ENCODE results near the gene KCNQ5.

GRCh38 chr6:72861059-72861458, 239.2 kb downstream of the KCNQ5 start:
- no peak for TF ChIP-seq CTCF (IDR thresholded peaks at IDR 0.05)
- TF ChIP-seq POLR2A (IDR thresholded peaks at IDR 0.05), result no peak
- no peak for TF ChIP-seq EP300 (IDR thresholded peaks at IDR 0.05)
- no peak for TF ChIP-seq POLR2AphosphoS5 (IDR thresholded peaks at IDR 0.05)

Data from suprapubic skin (tissue), 4 donors.